ENCODE results near the gene DENND1B. TPM values are rescaled to one million over a fixed set of nuclear protein-coding genes. Genes with fewer than 3 reads are reported as not detected.

DENND1B gene
- total and polyA plus RNA-seq, 2 of the 8 experiments (the other 6 are each of a cell fraction or from before 2014, with no cell fraction given): 0.74 to 3.3 TPM

GRCh38 chr1:197778366-197778945 is 3.2 kb upstream of the DENND1B start (continued):
- TF ChIP-seq, protein P1, sequence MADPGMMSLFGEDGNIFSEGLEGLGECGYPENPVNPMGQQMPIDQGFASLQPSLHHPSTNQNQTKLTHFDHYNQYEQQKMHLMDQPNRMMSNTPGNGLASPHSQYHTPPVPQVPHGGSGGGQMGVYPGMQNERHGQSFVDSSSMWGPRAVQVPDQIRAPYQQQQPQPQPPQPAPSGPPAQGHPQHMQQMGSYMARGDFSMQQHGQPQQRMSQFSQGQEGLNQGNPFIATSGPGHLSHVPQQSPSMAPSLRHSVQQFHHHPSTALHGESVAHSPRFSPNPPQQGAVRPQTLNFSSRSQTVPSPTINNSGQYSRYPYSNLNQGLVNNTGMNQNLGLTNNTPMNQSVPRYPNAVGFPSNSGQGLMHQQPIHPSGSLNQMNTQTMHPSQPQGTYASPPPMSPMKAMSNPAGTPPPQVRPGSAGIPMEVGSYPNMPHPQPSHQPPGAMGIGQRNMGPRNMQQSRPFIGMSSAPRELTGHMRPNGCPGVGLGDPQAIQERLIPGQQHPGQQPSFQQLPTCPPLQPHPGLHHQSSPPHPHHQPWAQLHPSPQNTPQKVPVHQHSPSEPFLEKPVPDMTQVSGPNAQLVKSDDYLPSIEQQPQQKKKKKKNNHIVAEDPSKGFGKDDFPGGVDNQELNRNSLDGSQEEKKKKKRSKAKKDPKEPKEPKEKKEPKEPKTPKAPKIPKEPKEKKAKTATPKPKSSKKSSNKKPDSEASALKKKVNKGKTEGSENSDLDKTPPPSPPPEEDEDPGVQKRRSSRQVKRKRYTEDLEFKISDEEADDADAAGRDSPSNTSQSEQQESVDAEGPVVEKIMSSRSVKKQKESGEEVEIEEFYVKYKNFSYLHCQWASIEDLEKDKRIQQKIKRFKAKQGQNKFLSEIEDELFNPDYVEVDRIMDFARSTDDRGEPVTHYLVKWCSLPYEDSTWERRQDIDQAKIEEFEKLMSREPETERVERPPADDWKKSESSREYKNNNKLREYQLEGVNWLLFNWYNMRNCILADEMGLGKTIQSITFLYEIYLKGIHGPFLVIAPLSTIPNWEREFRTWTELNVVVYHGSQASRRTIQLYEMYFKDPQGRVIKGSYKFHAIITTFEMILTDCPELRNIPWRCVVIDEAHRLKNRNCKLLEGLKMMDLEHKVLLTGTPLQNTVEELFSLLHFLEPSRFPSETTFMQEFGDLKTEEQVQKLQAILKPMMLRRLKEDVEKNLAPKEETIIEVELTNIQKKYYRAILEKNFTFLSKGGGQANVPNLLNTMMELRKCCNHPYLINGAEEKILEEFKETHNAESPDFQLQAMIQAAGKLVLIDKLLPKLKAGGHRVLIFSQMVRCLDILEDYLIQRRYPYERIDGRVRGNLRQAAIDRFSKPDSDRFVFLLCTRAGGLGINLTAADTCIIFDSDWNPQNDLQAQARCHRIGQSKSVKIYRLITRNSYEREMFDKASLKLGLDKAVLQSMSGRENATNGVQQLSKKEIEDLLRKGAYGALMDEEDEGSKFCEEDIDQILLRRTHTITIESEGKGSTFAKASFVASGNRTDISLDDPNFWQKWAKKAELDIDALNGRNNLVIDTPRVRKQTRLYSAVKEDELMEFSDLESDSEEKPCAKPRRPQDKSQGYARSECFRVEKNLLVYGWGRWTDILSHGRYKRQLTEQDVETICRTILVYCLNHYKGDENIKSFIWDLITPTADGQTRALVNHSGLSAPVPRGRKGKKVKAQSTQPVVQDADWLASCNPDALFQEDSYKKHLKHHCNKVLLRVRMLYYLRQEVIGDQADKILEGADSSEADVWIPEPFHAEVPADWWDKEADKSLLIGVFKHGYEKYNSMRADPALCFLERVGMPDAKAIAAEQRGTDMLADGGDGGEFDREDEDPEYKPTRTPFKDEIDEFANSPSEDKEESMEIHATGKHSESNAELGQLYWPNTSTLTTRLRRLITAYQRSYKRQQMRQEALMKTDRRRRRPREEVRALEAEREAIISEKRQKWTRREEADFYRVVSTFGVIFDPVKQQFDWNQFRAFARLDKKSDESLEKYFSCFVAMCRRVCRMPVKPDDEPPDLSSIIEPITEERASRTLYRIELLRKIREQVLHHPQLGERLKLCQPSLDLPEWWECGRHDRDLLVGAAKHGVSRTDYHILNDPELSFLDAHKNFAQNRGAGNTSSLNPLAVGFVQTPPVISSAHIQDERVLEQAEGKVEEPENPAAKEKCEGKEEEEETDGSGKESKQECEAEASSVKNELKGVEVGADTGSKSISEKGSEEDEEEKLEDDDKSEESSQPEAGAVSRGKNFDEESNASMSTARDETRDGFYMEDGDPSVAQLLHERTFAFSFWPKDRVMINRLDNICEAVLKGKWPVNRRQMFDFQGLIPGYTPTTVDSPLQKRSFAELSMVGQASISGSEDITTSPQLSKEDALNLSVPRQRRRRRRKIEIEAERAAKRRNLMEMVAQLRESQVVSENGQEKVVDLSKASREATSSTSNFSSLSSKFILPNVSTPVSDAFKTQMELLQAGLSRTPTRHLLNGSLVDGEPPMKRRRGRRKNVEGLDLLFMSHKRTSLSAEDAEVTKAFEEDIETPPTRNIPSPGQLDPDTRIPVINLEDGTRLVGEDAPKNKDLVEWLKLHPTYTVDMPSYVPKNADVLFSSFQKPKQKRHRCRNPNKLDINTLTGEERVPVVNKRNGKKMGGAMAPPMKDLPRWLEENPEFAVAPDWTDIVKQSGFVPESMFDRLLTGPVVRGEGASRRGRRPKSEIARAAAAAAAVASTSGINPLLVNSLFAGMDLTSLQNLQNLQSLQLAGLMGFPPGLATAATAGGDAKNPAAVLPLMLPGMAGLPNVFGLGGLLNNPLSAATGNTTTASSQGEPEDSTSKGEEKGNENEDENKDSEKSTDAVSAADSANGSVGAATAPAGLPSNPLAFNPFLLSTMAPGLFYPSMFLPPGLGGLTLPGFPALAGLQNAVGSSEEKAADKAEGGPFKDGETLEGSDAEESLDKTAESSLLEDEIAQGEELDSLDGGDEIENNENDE (IDR thresholded peaks at IDR 0.05; ENCODE audit: insufficient replicate concordance, low read length): no peak
- TF ChIP-seq GABPA (IDR thresholded peaks at IDR 0.05; ENCODE audit: borderline replicate concordance, insufficient read depth, low read length): no peak
- TF ChIP-seq NANOG (IDR thresholded peaks at IDR 0.05; ENCODE audit: insufficient read depth, low read depth, low read length, poor library complexity, severe bottlenecking): no peak
- TF ChIP-seq SIRT6 (IDR thresholded peaks at IDR 0.05; ENCODE audit: low read length): no peak

Data from H1 (cell line).